HPDE6-E6E7 (cell line): Measurements from ENCODE around the gene NEB.
"Not testable (repeated sequence)": the region's sequence is repeated elsewhere in the genome, so short reads cannot be mapped to it uniquely, and the experiment has no call there.

Experiments
- DNase-seq: peaks from one replicate; pipeline ENCODE4 v3.0.0; 2011; ENCODE audit warnings: missing footprints; ENCODE audit errors: extremely low spot score

Gene NEB

DNA sequence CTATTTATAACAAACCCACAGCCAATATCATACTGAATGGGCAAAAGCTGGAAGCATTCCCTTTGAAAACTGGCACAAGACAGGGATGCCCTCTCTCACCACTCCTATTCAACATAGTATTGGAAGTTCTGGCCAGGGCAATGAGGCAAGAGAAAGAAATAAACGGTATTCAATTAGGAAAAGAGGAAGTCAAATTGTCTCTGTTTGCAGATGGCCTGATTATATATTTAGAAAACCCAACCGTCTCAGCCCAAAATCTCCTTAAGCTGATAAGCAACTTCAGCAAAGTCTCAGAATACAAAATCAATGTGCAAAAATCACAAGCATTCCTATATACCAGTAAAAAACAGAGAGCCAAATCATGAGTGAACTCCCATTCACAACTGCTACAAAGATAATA lies 176.4 kb downstream of the NEB start:
- DNase-seq = not testable (repeated sequence)

DNA sequence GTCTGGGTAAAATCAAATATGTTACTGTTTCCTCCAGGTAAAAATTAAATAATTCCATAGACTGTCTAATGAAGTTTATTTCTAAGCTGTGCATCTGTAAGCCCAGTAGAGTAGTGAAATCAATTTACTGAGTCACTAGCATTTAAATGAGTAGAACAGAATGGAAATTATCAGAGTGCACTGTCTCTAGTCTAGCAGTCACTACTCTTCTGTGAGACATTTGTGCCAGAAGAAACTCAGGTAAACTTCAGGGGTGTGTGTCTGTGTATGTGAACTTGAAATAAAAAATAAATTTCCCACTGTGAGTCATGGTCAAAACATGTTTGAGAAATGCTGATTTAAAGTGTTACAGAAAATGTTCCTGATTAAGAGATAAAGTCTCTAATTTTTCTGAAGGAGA lies 178.2 kb downstream of the NEB start:
- DNase-seq = no peak

- no peak for DNase-seq
These were observed 182.0 kb downstream of the NEB start for GRCh38 chr2:151552287-151552686.

GRCh38 chr2:151551556-151551955 lies 182.7 kb downstream of the NEB start:
- DNase-seq = no peak

DNA sequence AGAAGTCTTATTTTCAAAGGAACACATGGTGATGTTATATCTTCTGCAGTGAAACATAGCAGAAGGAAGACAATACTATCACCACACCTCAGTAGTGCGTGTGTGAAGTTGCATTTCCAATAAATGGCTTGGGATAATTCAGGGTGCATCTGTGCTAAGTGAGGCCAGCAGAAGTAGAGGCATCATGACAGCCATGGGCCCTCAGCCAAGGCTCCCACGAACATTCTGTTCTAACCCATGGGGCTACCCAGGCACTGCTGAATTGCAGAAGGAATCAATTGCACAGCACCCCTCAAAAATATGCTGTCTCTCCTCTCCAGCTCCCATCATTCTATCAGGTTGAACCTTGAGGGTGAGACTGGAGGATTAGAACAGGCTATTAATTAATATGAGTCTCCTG lies 185.1 kb downstream of the NEB start:
- DNase-seq = no peak

- no peak for DNase-seq
These were observed 189.8 kb downstream of the NEB start for GRCh38 chr2:151544449-151544848.

- DNase-seq = no peak
These were observed 190.4 kb downstream of the NEB start for GRCh38 chr2:151543876-151544275.

GRCh38 chr2:151534001-151534400 lies 200.3 kb downstream of the NEB start:
- DNase-seq = no peak

DNA sequence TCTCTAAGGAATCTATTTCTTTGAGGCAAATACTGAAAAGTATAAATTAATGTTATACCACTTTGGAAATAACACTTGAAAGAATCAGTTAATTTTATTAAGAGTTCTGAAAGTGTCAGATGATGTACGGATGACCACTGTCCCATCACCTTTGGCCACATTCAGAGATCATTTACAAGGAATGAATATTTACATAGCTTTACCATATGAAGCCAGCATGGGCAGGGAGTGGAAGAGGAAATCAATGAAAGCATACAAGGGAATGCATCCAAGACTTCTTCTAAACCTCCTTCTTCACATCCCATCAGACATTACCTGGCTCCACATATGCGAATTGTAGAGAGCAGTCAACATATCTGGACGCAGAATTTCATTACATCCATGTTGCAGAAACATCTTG lies 201.1 kb downstream of the NEB start:
- no peak for DNase-seq

GRCh38 chr2:151526572-151527090 lies 207.6 kb downstream of the NEB start:
- DNase-seq = no peak

DNA sequence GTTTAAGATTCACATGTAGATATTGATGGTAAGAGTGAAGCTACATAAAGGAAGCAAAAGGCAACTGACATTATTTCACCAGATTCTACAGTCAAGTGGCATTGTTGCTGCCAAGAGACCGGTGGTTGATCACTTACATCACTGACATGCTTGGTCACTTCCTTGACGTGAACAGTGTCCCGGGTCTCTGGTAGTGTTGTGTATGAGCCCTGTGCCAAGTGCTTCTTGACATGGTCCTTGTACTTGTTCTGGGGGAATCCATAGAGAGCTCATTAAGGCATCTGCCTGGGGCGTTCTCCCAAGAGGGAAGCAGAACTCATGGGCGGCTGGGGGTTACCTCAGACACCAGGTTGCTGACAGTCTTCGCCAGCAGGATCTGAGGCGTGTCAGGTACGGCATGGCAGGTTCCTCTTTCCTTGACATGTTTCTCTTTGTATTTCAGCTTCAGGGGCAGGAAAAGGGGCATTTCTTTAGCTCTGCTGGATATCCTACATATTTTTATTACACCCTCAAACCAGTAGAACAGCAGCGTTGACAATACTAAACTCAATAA lies 208.4 kb downstream of the NEB start:
- no peak for DNase-seq

- DNase-seq = peak; percentile 8
These were observed 210.4 kb downstream of the NEB start for GRCh38 chr2:151523850-151524249.

GRCh38 chr2:151522556-151522955 lies 211.7 kb downstream of the NEB start:
- DNase-seq = no peak

GRCh38 chr2:151520976-151521375 lies 213.3 kb downstream of the NEB start:
- DNase-seq = no peak

DNA sequence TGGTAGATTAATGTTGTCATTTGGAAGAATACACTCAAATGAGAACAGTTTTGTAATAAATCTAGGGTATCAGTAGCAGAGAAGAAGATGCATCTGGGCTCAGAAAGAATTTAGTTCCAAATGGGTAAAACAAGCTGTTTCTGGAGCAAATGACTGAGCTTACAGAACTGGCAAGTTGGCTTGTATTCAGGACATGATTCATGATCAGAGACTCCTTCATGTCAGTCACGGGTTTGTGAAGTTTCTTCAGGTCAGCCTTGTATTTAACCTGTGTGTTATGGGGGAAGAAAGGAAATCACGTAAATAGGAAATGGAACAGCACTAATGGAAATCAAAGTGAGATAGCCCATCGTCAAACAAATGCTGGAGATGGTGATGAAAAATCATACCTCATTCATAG lies 215.5 kb downstream of the NEB start:
- peak; percentile 13 for DNase-seq

DNA sequence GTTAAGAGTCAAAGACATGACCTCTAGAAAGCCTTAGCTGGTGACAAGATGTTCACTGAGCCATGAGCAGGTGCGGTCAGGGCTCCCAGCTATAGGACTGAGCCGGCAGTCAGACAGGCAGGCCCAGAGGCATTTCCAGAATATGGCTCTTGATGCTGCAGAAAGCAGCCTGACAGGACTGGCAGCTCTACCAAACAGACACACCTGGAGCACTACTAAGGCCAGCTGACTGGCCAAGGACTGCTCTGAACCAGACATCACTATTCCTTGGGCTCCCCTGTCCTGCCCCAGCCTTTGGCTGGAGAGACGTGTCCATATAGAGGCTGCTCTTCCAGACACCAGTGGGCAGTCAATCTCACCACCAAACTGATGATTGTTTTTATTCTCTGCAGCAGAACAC lies 225.8 kb downstream of the NEB start:
- no peak for DNase-seq

DNA sequence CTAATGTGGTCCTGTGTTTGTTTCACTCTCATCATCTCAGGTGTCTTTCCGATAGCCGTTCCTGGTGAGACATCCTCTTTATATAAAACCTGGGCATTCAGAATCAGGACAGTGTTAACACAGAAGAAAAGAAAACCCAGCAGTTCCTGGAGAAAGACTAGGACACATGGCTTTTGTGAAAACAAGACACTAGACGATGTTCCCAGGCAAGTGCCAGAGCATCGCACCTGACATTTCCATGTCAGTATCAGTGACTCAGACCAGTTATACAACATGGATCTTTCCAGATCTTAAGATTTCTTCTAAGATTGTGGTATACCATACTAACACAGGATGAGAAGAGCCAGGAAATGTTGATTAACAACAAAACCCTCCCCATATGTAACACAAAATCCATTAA lies 228.1 kb downstream of the NEB start:
- no peak for DNase-seq

- DNase-seq = no peak
These were observed 236.1 kb downstream of the NEB start for GRCh38 chr2:151498178-151498577.

DNA sequence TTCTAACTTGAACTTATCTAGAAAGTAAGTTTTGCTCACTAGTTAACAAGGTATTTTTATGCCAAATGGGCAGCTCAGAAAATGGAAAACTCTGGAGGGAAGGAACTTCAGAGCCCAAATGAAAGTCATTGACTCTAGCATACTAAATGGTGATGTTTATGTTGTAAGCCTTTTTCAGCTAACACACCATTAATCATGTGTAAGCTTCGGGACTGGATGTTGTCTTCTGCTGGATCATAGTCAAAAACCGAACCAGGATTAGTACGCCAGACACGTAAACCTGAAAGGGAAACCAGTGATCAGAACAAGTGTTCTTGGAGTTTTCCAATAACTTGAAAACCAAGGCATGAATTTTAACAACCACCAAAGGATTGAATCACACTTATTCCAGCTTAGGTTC lies 242.8 kb downstream of the NEB start:
- DNase-seq = no peak

DNA sequence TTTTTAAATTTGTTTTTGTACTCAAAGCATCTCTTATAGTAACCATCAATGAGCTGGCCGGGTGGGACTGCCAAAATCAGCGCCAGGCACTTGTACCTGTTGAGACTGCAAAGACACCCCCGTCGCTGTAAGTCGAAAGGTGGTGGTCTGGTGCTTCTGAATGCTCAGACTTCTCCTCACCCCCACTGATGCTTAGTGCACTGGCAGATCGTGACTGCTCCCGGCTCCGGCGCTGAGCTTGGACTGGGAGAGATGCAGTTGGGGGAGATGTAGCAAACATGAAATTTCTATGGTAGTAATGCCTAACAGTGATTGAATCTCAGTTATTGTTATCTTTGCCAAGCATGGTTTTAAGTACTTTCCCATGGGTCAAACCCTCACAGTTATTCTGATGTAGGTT lies 244.0 kb downstream of the NEB start:
- no peak for DNase-seq

DNA sequence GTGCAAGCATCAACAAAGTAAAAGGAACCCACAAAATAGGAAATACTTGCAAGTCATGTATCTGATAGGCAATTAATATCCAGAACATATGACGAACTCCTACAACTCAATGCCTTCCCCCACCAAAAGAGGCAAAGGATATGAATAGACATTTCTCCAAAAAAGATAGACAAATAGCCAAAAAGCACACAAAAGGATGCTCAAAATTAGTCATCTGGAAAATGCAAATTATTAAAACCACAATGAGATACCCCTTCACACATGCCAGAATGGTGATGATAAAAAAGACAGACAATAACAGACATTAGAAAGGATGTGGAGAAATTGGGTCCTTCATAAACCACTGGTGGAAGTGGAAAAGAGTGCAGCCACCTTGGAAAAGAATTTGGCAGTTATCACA lies 248.2 kb downstream of the NEB start:
- DNase-seq = no peak

GRCh38 chr2:151484100-151484499 lies 250.2 kb downstream of the NEB start:
- no peak for DNase-seq

DNA sequence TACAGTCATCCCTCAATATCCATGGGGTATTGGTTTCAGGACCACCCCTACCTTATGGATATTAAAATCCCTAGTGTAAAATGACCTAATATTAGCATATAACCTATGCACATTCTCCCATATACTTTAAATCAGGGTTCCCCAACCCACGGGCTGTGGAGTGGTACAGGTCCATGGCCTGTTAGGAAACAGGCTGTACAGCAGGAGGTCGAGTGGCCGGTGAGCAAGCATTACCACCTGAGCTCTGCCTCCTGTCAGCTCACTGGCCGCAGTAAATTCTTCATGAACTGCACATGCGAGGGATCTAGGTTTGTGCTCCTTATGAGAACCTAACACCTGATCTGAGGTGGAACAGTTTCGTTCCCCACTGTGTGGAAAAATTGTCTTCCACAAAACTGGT lies 250.7 kb downstream of the NEB start:
- DNase-seq = no peak

- no peak for DNase-seq
These were observed 252.0 kb downstream of the NEB start for GRCh38 chr2:151482171-151482725.
